Naive thymus-derived CD8-positive, alpha-beta T cell (primary cell): ENCODE measurements around the gene VIPAS39. TPM values are rescaled to one million over a fixed set of nuclear protein-coding genes. Genes with fewer than 3 reads are reported as not detected.

Experiments
- ATAC-seq, 2 donors: fragments of 150-1000 bp; cut with Tn5 transposase in 1 of 2; sonication (Bioruptor Pico), chemical (Tn5 transposase) in 1 of 2; 1 replicate in 1 of 2; 2 replicates in 1 of 2; pipeline ENCODE4 v1.10.0; 2021; ENCODE audit warnings: mild to moderate bottlenecking in 2 of 2, moderate library complexity in 2 of 2
- POLR2A ChIA-PET: fragments of 350-600 bp; sonication (Branson Sonifier 250); formaldehyde crosslinking; loops from one replicate; lab custom pipeline; 2021; ENCODE audit warnings: antibody characterized with exemption; lab: Charles Lee
- DNase-seq, 10 donors: peaks; one replicate each; pipeline versions ENCODE4 v3.0.0 to v3.0.0-alpha.2; 2020 to 2022
- H3K27ac Mint-ChIP-seq, 10 donors: one replicate each; pipeline ENCODE4 v1.8.0; 2020 to 2022; ENCODE audit warnings: mild to moderate bottlenecking in 10 of 10, mixed read lengths in 10 of 10, moderate library complexity in 4 of 10, inconsistent platforms in 1 of 10
- H3K27me3 Mint-ChIP-seq, 5 donors: one replicate each; pipeline ENCODE4 v1.8.0; 2021 to 2022; ENCODE audit warnings: mixed read lengths in 5 of 5
- H3K36me3 Mint-ChIP-seq, 3 donors: one replicate each; pipeline ENCODE4 v1.8.0; 2020 to 2022; ENCODE audit warnings: mixed read lengths in 3 of 3, mild to moderate bottlenecking in 2 of 3, inconsistent platforms in 1 of 3
- H3K4me1 Mint-ChIP-seq, 4 donors: one replicate each; pipeline ENCODE4 v1.8.0; 2021 to 2022; ENCODE audit warnings: mixed read lengths in 4 of 4
- H3K4me3 Mint-ChIP-seq, 10 donors: one replicate each; pipeline ENCODE4 v1.8.0; 2020 to 2022; ENCODE audit warnings: mild to moderate bottlenecking in 10 of 10, mixed read lengths in 10 of 10, moderate library complexity in 6 of 10, inconsistent platforms in 1 of 10
- H3K9me3 Mint-ChIP-seq, 9 donors: one replicate each; pipeline ENCODE4 v1.8.0; 2020 to 2022; ENCODE audit warnings: mixed read lengths in 9 of 9, mild to moderate bottlenecking in 3 of 9, inconsistent platforms in 1 of 9, moderate library complexity in 1 of 9
- polyA plus RNA-seq, 3 donors: library from polyadenylated mRNA; unstranded; fragments of 300-500 nt; fragmentation: Illumina TruSeq; gene quantifications; one replicate each; pipeline ENCODE4 v1.2.3, GENCODE V29; 2021
- total RNA-seq, 8 experiments: library from RNA in 2 of 8; stranded (reverse) in 2 of 8; gene quantifications; one replicate each; pipeline ENCODE4 v1.2.3 and lab custom pipeline; 2021 to 2026

The VIPAS39 gene
- total RNA-seq = 10 to 100 TPM; 20.2 to 23.1 TPM
- polyA plus RNA-seq = 10 to 100 TPM in 2 of 3 donors, 1 to 10 TPM in 1; 6.1 to 11.1 (median 10.8) TPM
- total RNA-seq (lab: John Stamatoyannopoulos, UW) = 16.9 to 38.3 (median 27.3) reads per million in 6 experiments

- DNase-seq = peak; percentile 78 to 98 (median 94)
- POLR2A ChIA-PET = interaction anchor here (0.8 to 4.4 kb wide), 5 partner anchors 81 to 496 kb away, joined by 3 to 20 read pairs (median 5); partner anchors contain the start of genes ALKBH1, GSTZ1, POMT2 and SAMD15
- Mint-ChIP-seq H3K27ac (peak within 1 kb of the TSS; percentile 82 to 100 (median 99)), H3K27me3 (no peaks in the 10 kb centered on the region), H3K4me3 (peak within 1 kb of the TSS; percentile 97 to 100 (median 100)), H3K9me3 (no peaks in the 10 kb centered on the region), H3K4me1 (peaks cover 21 to 59% (median 53%) of the 10 kb centered on the region in 4 donors), H3K36me3 (peaks cover 10 to 51% (median 12%) of the 10 kb centered on the region in 3 donors)
- ATAC-seq = peak; percentile 91 to 97
Measured at GRCh38 chr14:77457522-77458248, at the start of gene VIPAS39, which contains the start of gene AHSA1. Gene VIPAS39, minus strand, starts transcription at chr14:77457601. Its CDS starts 3,499 bp downstream, at chr14:77454102. Gene AHSA1, plus strand, starts transcription at chr14:77458093. Its CDS starts 97 bp downstream, at chr14:77458190.

GRCh38 chr14:77505031-77505430 lies 47.6 kb upstream of the VIPAS39 start:
- no peak overlapping the region for H3K27ac Mint-ChIP-seq
- H3K4me3 Mint-ChIP-seq = no peak overlapping the region
- DNase-seq = no peak
- peaks cover 5 to 8% (median 5%) of the 10 kb centered on the region in 5 donors for H3K27me3 Mint-ChIP-seq
- ATAC-seq = no peak
- peaks cover 4 to 35% (median 30%) of the 10 kb centered on the region in 3 donors for H3K36me3 Mint-ChIP-seq
- H3K4me1 Mint-ChIP-seq = peaks cover 0 to 2% (median under 1%) of the 10 kb centered on the region in 4 donors
- peaks cover 0 to 22% (median 9%) of the 10 kb centered on the region in 9 donors for H3K9me3 Mint-ChIP-seq
- POLR2A ChIA-PET = no interaction called here

- POLR2A ChIA-PET = no interaction called here
- ATAC-seq = no peak
- Mint-ChIP-seq H3K9me3 (peaks cover 0 to 22% (median 9%) of the 10 kb centered on the region in 9 donors), H3K27ac (no peak overlapping the region), H3K27me3 (peaks cover 5 to 18% (median 15%) of the 10 kb centered on the region in 5 donors), H3K4me3 (no peak overlapping the region), H3K4me1 (peaks cover under 1 to 5% (median 3%) of the 10 kb centered on the region in 4 donors), H3K36me3 (peaks cover 4 to 19% (median 16%) of the 10 kb centered on the region in 3 donors)
- no peak for DNase-seq
Measured at GRCh38 chr14:77503138-77503537, 45.7 kb upstream of the VIPAS39 start.

- no peak overlapping the region for H3K27ac Mint-ChIP-seq
- H3K4me1 Mint-ChIP-seq = peaks cover 2 to 9% (median 7%) of the 10 kb centered on the region in 4 donors
- no peak overlapping the region for H3K4me3 Mint-ChIP-seq
- POLR2A ChIA-PET = no interaction called here
- H3K27me3 Mint-ChIP-seq = peaks cover 8 to 27% (median 23%) of the 10 kb centered on the region in 5 donors
- ATAC-seq (no peak), DNase-seq (no peak)
- peaks cover 4 to 12% (median 10%) of the 10 kb centered on the region in 3 donors for H3K36me3 Mint-ChIP-seq
- peaks cover 0 to 22% (median 9%) of the 10 kb centered on the region in 9 donors for H3K9me3 Mint-ChIP-seq
Measured at GRCh38 chr14:77502109-77502782, 44.8 kb upstream of the VIPAS39 start.

GRCh38 chr14:77498984-77499527 lies 41.7 kb upstream of the VIPAS39 start:
- H3K9me3 Mint-ChIP-seq = peaks cover 0 to 12% (median 4%) of the 10 kb centered on the region in 9 donors
- DNase-seq (peak in 1 of 10 donors; percentile 2), ATAC-seq (peak; percentile 11 to 21)
- POLR2A ChIA-PET = no interaction called here
- peak overlapping the region in 1 of 10 donors; percentile 15 for H3K27ac Mint-ChIP-seq
- peaks cover 2 to 9% (median 7%) of the 10 kb centered on the region in 4 donors for H3K4me1 Mint-ChIP-seq
- peaks cover 18 to 46% (median 31%) of the 10 kb centered on the region in 5 donors for H3K27me3 Mint-ChIP-seq
- peaks cover 2 to 4% (median 3%) of the 10 kb centered on the region in 3 donors for H3K36me3 Mint-ChIP-seq
- peak overlapping the region; percentile 32 to 82 (median 62) for H3K4me3 Mint-ChIP-seq

- Mint-ChIP-seq H3K4me1 (peaks cover 2 to 9% (median 7%) of the 10 kb centered on the region in 4 donors), H3K27ac (peak within 1 kb of the TSS in 3 of 10 donors; percentile 15 to 53 (median 47)), H3K9me3 (peaks cover 0 to 8% (median 4%) of the 10 kb centered on the region in 9 donors), H3K27me3 (peaks cover 18 to 46% (median 31%) of the 10 kb centered on the region in 5 donors), H3K4me3 (peak within 1 kb of the TSS; percentile 60 to 84 (median 78)), H3K36me3 (peaks cover 2 to 3% (median 3%) of the 10 kb centered on the region in 3 donors)
- ATAC-seq (peak; percentile 88 to 95), DNase-seq (peak in 8 of 10 donors; percentile 14 to 42 (median 29))
- POLR2A ChIA-PET = no interaction called here
Measured at GRCh38 chr14:77498120-77498979, 40.9 kb upstream of the VIPAS39 start, which contains the start of gene ISM2. Gene ISM2, minus strand, starts transcription at chr14:77498816. Its CDS starts 23 bp downstream, at chr14:77498793.

- Mint-ChIP-seq H3K4me1 (peaks cover 2 to 8% (median 7%) of the 10 kb centered on the region in 4 donors), H3K27me3 (peaks cover 13 to 43% (median 29%) of the 10 kb centered on the region in 5 donors), H3K4me3 (no peak overlapping the region), H3K36me3 (peaks cover 0 to 2% (median 0%) of the 10 kb centered on the region in 3 donors), H3K9me3 (no peaks in the 10 kb centered on the region), H3K27ac (no peak overlapping the region)
- DNase-seq = no peak
- ATAC-seq = no peak
- POLR2A ChIA-PET = no interaction called here
Measured at GRCh38 chr14:77495334-77495733, 37.9 kb upstream of the VIPAS39 start.

- peaks cover 0 to 2% (median 0%) of the 10 kb centered on the region in 3 donors for H3K36me3 Mint-ChIP-seq
- POLR2A ChIA-PET = no interaction called here
- ATAC-seq = no peak
Measured at GRCh38 chr14:77491056-77491455, 33.7 kb upstream of the VIPAS39 start.

GRCh38 chr14:77490347-77490986 lies 33.1 kb upstream of the VIPAS39 start:
- Mint-ChIP-seq H3K4me1 (no peaks in the 10 kb centered on the region), H3K36me3 (no peaks in the 10 kb centered on the region), H3K9me3 (no peaks in the 10 kb centered on the region), H3K4me3 (no peak overlapping the region), H3K27ac (peak overlapping the region in 1 of 10 donors; percentile 55), H3K27me3 (peaks cover 0 to 7% (median 2%) of the 10 kb centered on the region in 5 donors)
- ATAC-seq = no peak
- peak in 1 of 10 donors; percentile 6 for DNase-seq
- POLR2A ChIA-PET = no interaction called here

More at GRCh38 chr14:77491056-77491455, 33.7 kb upstream of the VIPAS39 start:
- Mint-ChIP-seq H3K27me3 (peaks cover 3 to 13% (median 7%) of the 10 kb centered on the region in 5 donors), H3K4me3 (no peak overlapping the region), H3K9me3 (no peaks in the 10 kb centered on the region), H3K27ac (no peak overlapping the region), H3K4me1 (no peaks in the 10 kb centered on the region)
- no peak for DNase-seq

- peak in 1 of 10 donors; percentile 37 for DNase-seq
- no peaks in the 10 kb centered on the region for H3K27me3 Mint-ChIP-seq
- no peaks in the 10 kb centered on the region for H3K9me3 Mint-ChIP-seq
- no peaks in the 10 kb centered on the region for H3K4me1 Mint-ChIP-seq
- POLR2A ChIA-PET = no interaction called here
- no peak overlapping the region for H3K27ac Mint-ChIP-seq
- H3K4me3 Mint-ChIP-seq = no peak overlapping the region
- no peaks in the 10 kb centered on the region for H3K36me3 Mint-ChIP-seq
- ATAC-seq = no peak
Measured at GRCh38 chr14:77489041-77489440, 31.6 kb upstream of the VIPAS39 start.

GRCh38 chr14:77488558-77488957 lies 31.2 kb upstream of the VIPAS39 start:
- no peaks in the 10 kb centered on the region for H3K27me3 Mint-ChIP-seq
- POLR2A ChIA-PET = no interaction called here
- no peaks in the 10 kb centered on the region for H3K36me3 Mint-ChIP-seq
- peak in 1 of 10 donors; percentile 40 for DNase-seq
- no peak for ATAC-seq
- no peak overlapping the region for H3K4me3 Mint-ChIP-seq
- no peaks in the 10 kb centered on the region for H3K9me3 Mint-ChIP-seq
- H3K27ac Mint-ChIP-seq = no peak overlapping the region
- H3K4me1 Mint-ChIP-seq = no peaks in the 10 kb centered on the region
